ENCODE results near the gene WDCP.
"Not testable (repeated sequence)": the region's sequence is repeated elsewhere in the genome, so short reads cannot be mapped to it uniquely, and the experiment has no call there.

The WDCP gene, protein sequence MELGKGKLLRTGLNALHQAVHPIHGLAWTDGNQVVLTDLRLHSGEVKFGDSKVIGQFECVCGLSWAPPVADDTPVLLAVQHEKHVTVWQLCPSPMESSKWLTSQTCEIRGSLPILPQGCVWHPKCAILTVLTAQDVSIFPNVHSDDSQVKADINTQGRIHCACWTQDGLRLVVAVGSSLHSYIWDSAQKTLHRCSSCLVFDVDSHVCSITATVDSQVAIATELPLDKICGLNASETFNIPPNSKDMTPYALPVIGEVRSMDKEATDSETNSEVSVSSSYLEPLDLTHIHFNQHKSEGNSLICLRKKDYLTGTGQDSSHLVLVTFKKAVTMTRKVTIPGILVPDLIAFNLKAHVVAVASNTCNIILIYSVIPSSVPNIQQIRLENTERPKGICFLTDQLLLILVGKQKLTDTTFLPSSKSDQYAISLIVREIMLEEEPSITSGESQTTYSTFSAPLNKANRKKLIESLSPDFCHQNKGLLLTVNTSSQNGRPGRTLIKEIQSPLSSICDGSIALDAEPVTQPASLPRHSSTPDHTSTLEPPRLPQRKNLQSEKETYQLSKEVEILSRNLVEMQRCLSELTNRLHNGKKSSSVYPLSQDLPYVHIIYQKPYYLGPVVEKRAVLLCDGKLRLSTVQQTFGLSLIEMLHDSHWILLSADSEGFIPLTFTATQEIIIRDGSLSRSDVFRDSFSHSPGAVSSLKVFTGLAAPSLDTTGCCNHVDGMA

DNA sequence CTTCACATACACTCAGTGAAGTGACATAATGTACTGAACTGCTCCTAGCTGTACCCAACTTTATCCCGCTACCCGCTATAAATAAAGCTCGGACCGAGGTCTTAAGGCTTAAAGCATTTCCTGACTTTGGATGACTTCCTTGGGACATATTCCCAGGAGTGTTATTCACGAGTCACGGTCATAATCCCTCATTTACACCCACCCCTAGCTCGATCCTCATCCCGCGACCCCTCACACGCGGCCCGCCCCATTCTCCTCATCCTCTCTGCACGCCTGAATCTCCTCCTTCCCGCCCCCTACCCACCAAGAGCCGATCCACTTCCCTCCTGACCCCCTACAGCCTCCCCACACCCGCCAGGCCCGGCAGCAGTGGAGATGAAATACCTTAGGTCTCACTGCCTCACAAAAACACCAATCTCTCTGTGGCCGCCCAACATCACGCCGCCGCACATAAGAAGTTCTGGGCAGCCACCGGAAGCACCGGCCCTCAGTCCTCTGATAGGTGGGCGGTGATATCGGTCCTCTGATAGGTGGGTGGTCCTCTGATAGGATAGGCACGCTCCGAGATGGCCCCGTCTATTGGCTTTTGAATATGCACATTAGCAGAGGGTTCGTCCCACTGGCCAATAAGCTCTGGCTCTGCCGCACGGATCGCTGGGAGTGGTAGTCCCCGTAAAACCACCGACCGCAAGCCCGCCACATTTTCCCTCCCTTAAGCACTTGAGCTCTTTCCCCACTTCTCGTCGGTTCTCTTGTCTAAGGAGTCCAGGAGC is at the start of gene WDCP:
WDCP (minus strand) TSS at position 462 of the 773 bp plus-strand sequence. CDS start 7,897 bp downstream, outside the sequence.
- Histone ChIP-seq H3K4me3 (ENCODE audit: low read depth, low read length) (peak within 1 kb of the TSS; percentile 88), H3K4me1 (ENCODE audit: control insufficient read depth, insufficient read depth, low read length, unreplicated experiment) (peaks cover 3% of the 10 kb centered on the region), H3K27me3 (ENCODE audit: insufficient read depth, low read length) (no peaks in the 10 kb centered on the region), H2AFZ (ENCODE audit: low read length, unreplicated experiment) (peak within 1 kb of the TSS; percentile 77), H3K36me3 (ENCODE audit: insufficient read depth, low read length) (no peaks in the 10 kb centered on the region), H3K79me2 (ENCODE audit: control insufficient read depth, insufficient read depth, low read length, unreplicated experiment) (peaks cover 18% of the 10 kb centered on the region), H3K27ac (ENCODE audit: low read depth, low read length) (no peak within 1 kb of the TSS)

DNA sequence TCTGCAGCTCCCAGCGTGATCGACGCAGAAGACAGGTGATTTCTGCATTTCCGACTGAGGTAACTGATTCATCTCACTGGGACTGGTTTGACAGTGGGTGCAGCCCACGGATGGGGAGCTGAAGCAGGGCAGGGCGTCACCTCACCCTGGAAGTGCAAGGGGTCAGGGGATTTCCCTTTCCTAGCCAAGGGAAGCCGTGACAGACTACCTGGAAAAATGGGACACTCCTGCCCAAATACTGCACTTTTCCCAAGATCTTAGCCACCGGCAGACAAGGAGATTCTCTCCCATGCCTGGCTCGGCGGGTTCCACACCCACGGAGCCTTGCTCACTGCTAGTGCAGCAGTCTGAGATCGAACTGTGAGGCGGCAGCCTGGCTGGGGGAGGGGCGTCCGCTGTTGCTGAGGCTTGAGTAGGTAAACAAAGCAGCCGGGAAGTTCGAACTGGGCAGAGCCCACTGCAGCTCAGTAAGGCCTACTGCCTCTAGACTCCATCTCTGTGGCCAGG is 48.0 kb upstream of the WDCP start:
- not testable (repeated sequence) for H3K4me1 ChIP-seq (ENCODE audit: control insufficient read depth, insufficient read depth, low read length, unreplicated experiment); H3K4me3 ChIP-seq (ENCODE audit: low read depth, low read length); H3K27me3 ChIP-seq (ENCODE audit: insufficient read depth, low read length); H3K27ac ChIP-seq (ENCODE audit: low read depth, low read length); H3K36me3 ChIP-seq (ENCODE audit: insufficient read depth, low read length); H3K79me2 ChIP-seq (ENCODE audit: control insufficient read depth, insufficient read depth, low read length, unreplicated experiment); H2AFZ ChIP-seq (ENCODE audit: low read length, unreplicated experiment)

GRCh38 chr2:24093270-24093669 is 46.1 kb upstream of the WDCP start:
- H2AFZ ChIP-seq (ENCODE audit: low read length, unreplicated experiment); H3K79me2 ChIP-seq (ENCODE audit: control insufficient read depth, insufficient read depth, low read length, unreplicated experiment); H3K27me3 ChIP-seq (ENCODE audit: insufficient read depth, low read length); H3K4me3 ChIP-seq (ENCODE audit: low read depth, low read length); H3K4me1 ChIP-seq (ENCODE audit: control insufficient read depth, insufficient read depth, low read length, unreplicated experiment); H3K27ac ChIP-seq (ENCODE audit: low read depth, low read length); H3K36me3 ChIP-seq (ENCODE audit: insufficient read depth, low read length): not testable (repeated sequence)

- no peaks in the 10 kb centered on the region for H3K79me2 ChIP-seq (ENCODE audit: control insufficient read depth, insufficient read depth, low read length, unreplicated experiment)
- H3K36me3 ChIP-seq (ENCODE audit: insufficient read depth, low read length) = no peaks in the 10 kb centered on the region
- no peak overlapping the region for H3K4me3 ChIP-seq (ENCODE audit: low read depth, low read length)
- H3K27me3 ChIP-seq (ENCODE audit: insufficient read depth, low read length) = no peaks in the 10 kb centered on the region
- H2AFZ ChIP-seq (ENCODE audit: low read length, unreplicated experiment) = no peak overlapping the region
- H3K27ac ChIP-seq (ENCODE audit: low read depth, low read length) = no peak overlapping the region
- H3K4me1 ChIP-seq (ENCODE audit: control insufficient read depth, insufficient read depth, low read length, unreplicated experiment) = no peaks in the 10 kb centered on the region
Observed at GRCh38 chr2:24088821-24089359, 41.7 kb upstream of the WDCP start.

GRCh38 chr2:24087032-24087431 is 39.8 kb upstream of the WDCP start:
- Histone ChIP-seq H3K36me3 (ENCODE audit: insufficient read depth, low read length) (no peaks in the 10 kb centered on the region), H2AFZ (ENCODE audit: low read length, unreplicated experiment) (no peak overlapping the region), H3K4me1 (ENCODE audit: control insufficient read depth, insufficient read depth, low read length, unreplicated experiment) (peaks cover 10% of the 10 kb centered on the region), H3K27me3 (ENCODE audit: insufficient read depth, low read length) (no peaks in the 10 kb centered on the region), H3K4me3 (ENCODE audit: low read depth, low read length) (no peak overlapping the region), H3K79me2 (ENCODE audit: control insufficient read depth, insufficient read depth, low read length, unreplicated experiment) (peaks cover 11% of the 10 kb centered on the region), H3K27ac (ENCODE audit: low read depth, low read length) (no peak overlapping the region)

- H2AFZ ChIP-seq (ENCODE audit: low read length, unreplicated experiment) = no peak overlapping the region
- H3K27ac ChIP-seq (ENCODE audit: low read depth, low read length) = no peak overlapping the region
- H3K79me2 ChIP-seq (ENCODE audit: control insufficient read depth, insufficient read depth, low read length, unreplicated experiment) = peaks cover 11% of the 10 kb centered on the region
- H3K4me1 ChIP-seq (ENCODE audit: control insufficient read depth, insufficient read depth, low read length, unreplicated experiment) = peaks cover 10% of the 10 kb centered on the region
- H3K27me3 ChIP-seq (ENCODE audit: insufficient read depth, low read length) = no peaks in the 10 kb centered on the region
- no peaks in the 10 kb centered on the region for H3K36me3 ChIP-seq (ENCODE audit: insufficient read depth, low read length)
- no peak overlapping the region for H3K4me3 ChIP-seq (ENCODE audit: low read depth, low read length)
Observed at GRCh38 chr2:24086241-24086640, 39.0 kb upstream of the WDCP start.

- no peaks in the 10 kb centered on the region for H3K27me3 ChIP-seq (ENCODE audit: insufficient read depth, low read length)
- H3K36me3 ChIP-seq (ENCODE audit: insufficient read depth, low read length) = no peaks in the 10 kb centered on the region
- peaks cover 10% of the 10 kb centered on the region for H3K4me1 ChIP-seq (ENCODE audit: control insufficient read depth, insufficient read depth, low read length, unreplicated experiment)
- peaks cover 11% of the 10 kb centered on the region for H3K79me2 ChIP-seq (ENCODE audit: control insufficient read depth, insufficient read depth, low read length, unreplicated experiment)
- H3K27ac ChIP-seq (ENCODE audit: low read depth, low read length) = peak overlapping the region; percentile 67
- peak overlapping the region; percentile 79 for H3K4me3 ChIP-seq (ENCODE audit: low read depth, low read length)
- peak overlapping the region; percentile 88 for H2AFZ ChIP-seq (ENCODE audit: low read length, unreplicated experiment)
Observed at GRCh38 chr2:24085200-24085489, 38.0 kb upstream of the WDCP start.

DNA sequence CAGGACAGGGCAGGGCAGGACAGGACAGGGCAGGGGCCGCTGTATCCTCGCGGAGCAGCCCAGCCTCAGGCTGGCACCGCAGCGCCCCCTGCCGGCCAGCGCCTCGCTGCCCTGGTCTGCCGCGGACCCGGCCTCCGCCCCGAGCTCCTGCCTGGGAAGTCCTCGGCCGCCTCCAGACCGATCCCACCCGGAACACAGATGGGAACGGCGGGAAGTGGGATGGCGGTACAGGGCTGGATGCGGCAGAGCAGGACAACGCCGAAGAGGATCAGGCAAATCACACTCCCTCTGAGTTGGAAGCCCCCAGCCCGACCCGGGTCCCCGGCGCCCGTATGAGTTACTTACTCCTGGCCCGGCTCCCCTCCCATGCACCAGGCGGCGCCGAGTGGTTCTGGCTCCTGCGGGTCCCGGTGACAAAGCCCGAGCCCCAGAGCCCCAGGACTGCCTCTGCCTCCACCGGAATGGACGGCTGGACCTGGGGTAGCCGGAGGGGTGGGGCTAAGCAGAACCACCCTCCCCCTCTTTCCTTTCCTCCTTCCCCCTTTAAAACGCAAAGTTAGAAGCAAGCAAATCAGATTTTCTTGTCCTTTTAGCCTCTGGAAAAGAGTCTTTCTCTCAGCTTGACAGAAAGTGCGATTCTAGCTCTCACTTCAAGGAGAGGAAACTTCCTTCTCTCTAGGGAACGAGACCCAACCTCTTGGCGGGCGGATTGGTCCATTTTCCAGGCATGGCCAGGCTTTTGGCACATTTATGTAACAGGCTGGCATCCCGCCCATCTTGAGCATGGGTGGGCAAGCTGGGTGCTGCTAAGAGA is 37.4 kb upstream of the WDCP start, which contains the start of gene TP53I3:
TP53I3 (minus strand) TSS at position 449 of the 814 bp plus-strand sequence. CDS start 508 bp downstream, outside the sequence.
- Histone ChIP-seq H2AFZ (ENCODE audit: low read length, unreplicated experiment) (peak within 1 kb of the TSS; percentile 88), H3K4me1 (ENCODE audit: control insufficient read depth, insufficient read depth, low read length, unreplicated experiment) (peaks cover 10% of the 10 kb centered on the region), H3K4me3 (ENCODE audit: low read depth, low read length) (peak within 1 kb of the TSS; percentile 79), H3K27ac (ENCODE audit: low read depth, low read length) (peak within 1 kb of the TSS; percentile 67), H3K79me2 (ENCODE audit: control insufficient read depth, insufficient read depth, low read length, unreplicated experiment) (peaks cover 11% of the 10 kb centered on the region), H3K36me3 (ENCODE audit: insufficient read depth, low read length) (no peaks in the 10 kb centered on the region), H3K27me3 (ENCODE audit: insufficient read depth, low read length) (no peaks in the 10 kb centered on the region)

DNA sequence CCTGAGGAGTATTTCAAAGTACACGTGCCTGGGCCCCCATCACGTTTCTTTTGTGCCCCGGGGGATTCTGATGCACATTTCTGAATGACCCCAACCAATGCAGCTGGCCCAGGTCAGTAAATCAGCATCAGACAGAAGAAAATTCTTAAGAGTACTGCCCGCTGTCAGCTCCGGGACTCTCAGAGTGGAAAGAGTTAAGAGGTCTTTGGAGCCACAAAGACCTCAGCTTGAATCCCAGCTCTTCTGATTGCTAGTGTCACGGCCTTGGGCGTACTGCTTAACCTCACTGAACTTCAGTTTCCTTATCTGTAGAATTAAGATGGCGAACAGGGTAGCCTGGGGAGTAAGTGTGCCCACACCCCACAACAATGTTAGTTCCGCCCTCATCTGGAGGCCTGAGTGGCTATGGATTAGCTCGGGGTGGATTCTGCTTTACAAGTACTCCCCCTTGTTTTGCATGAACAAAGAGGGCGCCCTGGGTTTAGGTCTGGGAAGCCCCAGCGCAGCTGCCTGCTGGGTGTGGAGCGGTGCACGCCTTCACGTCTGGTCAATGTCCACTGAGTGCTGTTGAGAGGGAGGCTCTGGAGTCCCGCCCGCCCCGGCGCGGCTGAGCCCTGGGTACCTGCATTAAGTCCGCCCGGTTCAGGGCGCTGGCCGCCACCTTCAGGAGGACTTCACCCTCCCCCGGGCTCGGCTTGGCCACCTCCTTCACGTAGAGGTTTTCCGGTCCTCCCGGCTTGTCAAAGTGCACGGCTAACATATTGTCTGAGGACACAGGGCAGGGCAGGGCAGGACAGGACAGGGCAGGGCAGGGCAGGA is 36.6 kb upstream of the WDCP start:
- H3K27ac ChIP-seq (ENCODE audit: low read depth, low read length) = peak overlapping the region; percentile 66
- H3K27me3 ChIP-seq (ENCODE audit: insufficient read depth, low read length) = no peaks in the 10 kb centered on the region
- peaks cover 10% of the 10 kb centered on the region for H3K4me1 ChIP-seq (ENCODE audit: control insufficient read depth, insufficient read depth, low read length, unreplicated experiment)
- peaks cover 11% of the 10 kb centered on the region for H3K79me2 ChIP-seq (ENCODE audit: control insufficient read depth, insufficient read depth, low read length, unreplicated experiment)
- H2AFZ ChIP-seq (ENCODE audit: low read length, unreplicated experiment) = peak overlapping the region; percentile 82
- H3K4me3 ChIP-seq (ENCODE audit: low read depth, low read length) = peak overlapping the region; percentile 79
- no peaks in the 10 kb centered on the region for H3K36me3 ChIP-seq (ENCODE audit: insufficient read depth, low read length)
